DND-41 (cell line): Measurements from ENCODE around the gene ARFRP1.

Experiments used
- EZH2 ChIP-seq: IDR thresholded peaks from 3 replicates; pipeline ENCODE4 v1.6.1; 2012; ENCODE audit warnings: borderline replicate concordance, low read depth, mild to moderate bottlenecking, moderate library complexity, low read length, inconsistent platforms; ENCODE audit not compliant: severe bottlenecking
- TF ChIP-seq, protein P1 (sequence below): IDR thresholded peaks from 2 replicates; pipeline ENCODE4 v1.5.1; 2012; ENCODE audit warnings: borderline replicate concordance, low read length, moderate library complexity, mild to moderate bottlenecking; ENCODE audit not compliant: poor library complexity, severe bottlenecking; ENCODE audit errors: extremely low read depth

DNA sequence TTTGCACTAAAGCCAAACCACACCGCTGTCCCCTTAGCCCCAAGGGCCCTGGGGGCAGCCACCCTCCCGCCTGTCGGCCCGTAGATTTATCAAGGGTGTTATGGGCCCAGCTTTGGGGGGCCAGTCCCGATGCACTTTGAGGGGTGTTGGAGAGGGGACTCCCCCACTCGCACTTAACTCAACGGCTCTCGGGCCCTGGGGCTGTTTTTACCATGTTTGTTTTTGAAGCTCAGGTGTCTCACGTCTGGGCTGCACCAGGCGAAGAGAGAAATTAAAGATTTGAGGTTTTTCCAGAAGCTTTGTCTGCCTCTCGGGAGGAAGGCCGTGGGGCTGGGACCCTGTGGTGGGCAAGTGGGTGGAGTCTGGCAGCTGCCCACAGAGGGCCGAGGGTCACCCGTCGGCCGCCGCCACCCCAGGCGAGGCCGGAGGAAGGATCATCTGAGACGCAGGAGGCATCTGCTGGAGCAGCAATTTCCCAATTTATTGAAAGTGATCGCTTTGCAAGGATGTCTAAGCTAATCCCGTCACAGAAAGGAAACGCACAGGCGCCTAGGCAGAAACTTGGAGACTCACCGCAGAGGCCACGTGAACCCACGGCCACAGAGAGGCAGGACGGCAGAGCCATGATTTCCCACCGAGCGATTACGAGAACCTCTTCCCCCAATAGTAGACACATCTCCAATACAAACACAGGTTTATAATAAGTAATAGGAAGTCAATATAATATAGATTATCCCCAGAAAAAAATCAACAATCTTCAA lies 35.6 kb upstream of the ARFRP1 start:
- TF ChIP-seq, protein P1, sequence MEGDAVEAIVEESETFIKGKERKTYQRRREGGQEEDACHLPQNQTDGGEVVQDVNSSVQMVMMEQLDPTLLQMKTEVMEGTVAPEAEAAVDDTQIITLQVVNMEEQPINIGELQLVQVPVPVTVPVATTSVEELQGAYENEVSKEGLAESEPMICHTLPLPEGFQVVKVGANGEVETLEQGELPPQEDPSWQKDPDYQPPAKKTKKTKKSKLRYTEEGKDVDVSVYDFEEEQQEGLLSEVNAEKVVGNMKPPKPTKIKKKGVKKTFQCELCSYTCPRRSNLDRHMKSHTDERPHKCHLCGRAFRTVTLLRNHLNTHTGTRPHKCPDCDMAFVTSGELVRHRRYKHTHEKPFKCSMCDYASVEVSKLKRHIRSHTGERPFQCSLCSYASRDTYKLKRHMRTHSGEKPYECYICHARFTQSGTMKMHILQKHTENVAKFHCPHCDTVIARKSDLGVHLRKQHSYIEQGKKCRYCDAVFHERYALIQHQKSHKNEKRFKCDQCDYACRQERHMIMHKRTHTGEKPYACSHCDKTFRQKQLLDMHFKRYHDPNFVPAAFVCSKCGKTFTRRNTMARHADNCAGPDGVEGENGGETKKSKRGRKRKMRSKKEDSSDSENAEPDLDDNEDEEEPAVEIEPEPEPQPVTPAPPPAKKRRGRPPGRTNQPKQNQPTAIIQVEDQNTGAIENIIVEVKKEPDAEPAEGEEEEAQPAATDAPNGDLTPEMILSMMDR, result no peak
- TF ChIP-seq EZH2, result no peak
